ENCODE measurements around the gene DHX34.

GRCh38 chr19:47405197-47405550 lies 56.1 kb downstream of the DHX34 start:
- TF ChIP-seq CTCF (IDR thresholded peaks at IDR 0.05; ENCODE audit: low read depth, low read length) (no peak), EZH2phosphoT487 (IDR thresholded peaks at IDR 0.05; ENCODE audit: low read depth) (no peak)
